Colonic mucosa (tissue), 4 donors: Measurements from ENCODE around the gene SPDYE4. TPM values are rescaled to one million over a fixed set of nuclear protein-coding genes. Genes with fewer than 3 reads are reported as not detected.

Source experiments
- DNase-seq: peaks from one replicate; pipeline ENCODE4 v3.0.0-alpha.2; 2020
- H3K27ac ChIP-seq: fragments of 200-600 bp; one replicate; pipeline ENCODE4 v1.8.0; 2021
- H3K27me3 ChIP-seq: fragments of 200-600 bp; one replicate; pipeline ENCODE4 v1.8.0; 2021
- H3K36me3 ChIP-seq: fragments of 200-600 bp; one replicate; pipeline ENCODE4 v1.8.0; 2021
- H3K4me1 ChIP-seq: fragments of 200-600 bp; one replicate; pipeline ENCODE4 v1.8.0; 2021; ENCODE audit warnings: mild to moderate bottlenecking
- H3K4me3 ChIP-seq: fragments of 200-600 bp; one replicate; pipeline ENCODE4 v1.8.0; 2021
- H3K9ac ChIP-seq, 2 donors: one replicate each; pipeline ENCODE4 v1.7.0; 2013; ENCODE audit warnings: control low read depth in 2 of 2, low read depth in 2 of 2, low read length in 2 of 2
- H3K9me3 ChIP-seq: fragments of 200-600 bp; one replicate; pipeline ENCODE4 v1.8.0; 2021
- intact Hi-C: fragments of 100-400 bp; cut with DNase I; formaldehyde crosslinking; loops from one replicate; pipeline ENCODE4 v1.14.1; 2022
- total RNA-seq, 2 donors: library from RNA; stranded (reverse); fragmentation: NEBNext Ultra II Directional in 1 of 2; extraction: Animal tissue kit (Norgen Biotek cat#: 25700) in 1 of 2; gene quantifications; one replicate each; pipeline ENCODE4 v1.2.1, GENCODE V29; 2021
- TF ChIP-seq, protein P1 (sequence below): fragments of 200-600 bp; IDR thresholded peaks from one replicate; pipeline ENCODE4 v1.8.0; 2022; ENCODE audit warnings: antibody characterized with exemption, mild to moderate bottlenecking
- donor health status: healthy.
- donor health status: DM: no; HTN: no; CAD: no.
- donor health status: DM: no; HTN: no; CAD: no.

The SPDYE4 gene
- total RNA-seq, 2 donors from 2014 or later: not detected

DNA sequence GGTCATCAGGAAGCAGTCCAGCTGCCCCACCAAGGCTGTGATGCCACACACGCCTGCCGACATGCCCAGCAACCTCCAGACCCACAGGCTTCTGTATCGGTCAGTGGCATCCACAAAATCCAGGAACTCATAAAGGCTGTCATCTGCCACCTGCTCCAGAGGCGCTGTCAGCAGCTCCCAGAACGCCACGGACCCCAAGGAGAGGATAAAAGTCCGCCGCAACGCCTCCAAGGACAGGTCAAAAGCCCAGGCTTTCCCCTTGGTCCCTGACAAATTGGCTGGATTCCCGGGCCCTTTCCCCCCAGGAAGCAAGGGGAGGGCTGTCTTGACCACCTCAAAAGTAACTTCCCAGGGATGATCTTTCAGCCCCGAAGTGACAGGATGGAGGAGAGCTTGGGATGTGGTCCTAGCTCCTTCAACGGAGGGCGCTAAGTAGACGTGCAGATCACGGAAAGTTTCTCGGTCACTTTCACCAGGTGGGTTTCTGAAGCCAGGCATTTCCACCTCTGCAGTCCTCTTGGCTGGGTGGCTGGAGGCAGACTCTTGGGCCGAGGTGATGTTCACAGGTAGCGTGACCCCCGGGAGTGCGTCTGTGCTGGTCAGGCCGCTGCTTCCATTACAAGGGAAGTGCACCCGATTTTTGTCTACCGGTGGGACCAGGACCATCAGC lies 40.0 kb upstream of the SPDYE4 start:
- TF ChIP-seq, protein P1, sequence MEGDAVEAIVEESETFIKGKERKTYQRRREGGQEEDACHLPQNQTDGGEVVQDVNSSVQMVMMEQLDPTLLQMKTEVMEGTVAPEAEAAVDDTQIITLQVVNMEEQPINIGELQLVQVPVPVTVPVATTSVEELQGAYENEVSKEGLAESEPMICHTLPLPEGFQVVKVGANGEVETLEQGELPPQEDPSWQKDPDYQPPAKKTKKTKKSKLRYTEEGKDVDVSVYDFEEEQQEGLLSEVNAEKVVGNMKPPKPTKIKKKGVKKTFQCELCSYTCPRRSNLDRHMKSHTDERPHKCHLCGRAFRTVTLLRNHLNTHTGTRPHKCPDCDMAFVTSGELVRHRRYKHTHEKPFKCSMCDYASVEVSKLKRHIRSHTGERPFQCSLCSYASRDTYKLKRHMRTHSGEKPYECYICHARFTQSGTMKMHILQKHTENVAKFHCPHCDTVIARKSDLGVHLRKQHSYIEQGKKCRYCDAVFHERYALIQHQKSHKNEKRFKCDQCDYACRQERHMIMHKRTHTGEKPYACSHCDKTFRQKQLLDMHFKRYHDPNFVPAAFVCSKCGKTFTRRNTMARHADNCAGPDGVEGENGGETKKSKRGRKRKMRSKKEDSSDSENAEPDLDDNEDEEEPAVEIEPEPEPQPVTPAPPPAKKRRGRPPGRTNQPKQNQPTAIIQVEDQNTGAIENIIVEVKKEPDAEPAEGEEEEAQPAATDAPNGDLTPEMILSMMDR: no peak
- Histone ChIP-seq H3K27ac (no peak overlapping the region), H3K9ac (peak overlapping the region; percentile 19 to 53), H3K27me3 (no peaks in the 10 kb centered on the region), H3K36me3 (no peaks in the 10 kb centered on the region), H3K9me3 (no peaks in the 10 kb centered on the region), H3K4me1 (no peaks in the 10 kb centered on the region), H3K4me3 (peak overlapping the region; percentile 47)
- DNase-seq: peak; percentile 17
- intact Hi-C loops: no loop called here

DNA sequence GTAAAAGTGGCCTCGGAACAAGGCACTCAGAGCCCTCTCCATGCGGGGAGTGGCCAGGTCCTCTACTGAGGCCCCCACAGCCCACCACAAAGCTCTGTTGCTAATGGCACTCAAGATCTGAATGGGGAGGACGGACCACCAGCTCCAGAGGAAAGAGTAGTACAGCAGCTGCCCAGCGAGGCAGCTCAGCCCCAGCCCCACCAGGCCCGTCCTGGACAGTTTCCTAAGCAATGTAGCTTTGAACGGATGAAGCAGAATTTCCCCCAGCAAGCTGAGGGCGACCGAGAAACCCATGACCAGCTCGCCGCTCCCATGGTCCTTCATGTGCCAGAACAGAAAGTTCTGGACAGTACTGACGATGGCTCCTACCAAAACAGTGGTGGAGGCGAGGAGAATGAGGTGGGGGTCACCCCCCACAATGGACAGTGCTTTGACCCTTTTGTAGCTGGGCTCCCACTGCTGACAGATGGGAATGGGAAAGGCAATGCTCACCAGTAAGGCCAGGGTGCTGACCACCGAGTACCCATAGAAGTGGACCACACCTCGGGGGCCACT lies 39.4 kb upstream of the SPDYE4 start:
- TF ChIP-seq, protein P1: no peak

DNA sequence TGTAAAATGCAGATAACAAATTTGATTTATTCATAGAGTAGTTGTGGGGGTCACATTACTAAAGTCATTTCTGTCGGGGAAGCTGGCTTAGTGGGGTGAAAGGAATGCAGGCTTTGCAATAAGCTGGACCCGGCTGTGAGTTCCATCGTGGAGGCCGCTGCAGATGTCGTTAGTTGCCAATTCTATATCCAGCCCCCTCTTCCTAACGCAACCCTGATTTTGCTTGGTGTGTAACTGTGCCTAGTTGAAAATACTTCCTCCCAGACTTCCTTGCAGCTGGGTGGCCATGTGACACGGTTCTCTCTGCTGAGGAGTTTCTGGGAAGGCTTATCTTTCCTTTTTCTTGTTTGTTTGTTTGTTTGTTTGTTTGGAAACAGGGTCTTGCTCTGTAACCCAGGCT lies 36.3 kb upstream of the SPDYE4 start:
- H3K4me1 ChIP-seq: no peaks in the 10 kb centered on the region
- H3K9ac ChIP-seq: no peak overlapping the region
- no peak overlapping the region for H3K4me3 ChIP-seq
- H3K27ac ChIP-seq: no peak overlapping the region
- intact Hi-C loops: no loop called here
- no peaks in the 10 kb centered on the region for H3K27me3 ChIP-seq
- H3K36me3 ChIP-seq: no peaks in the 10 kb centered on the region
- no peak for DNase-seq
- no peaks in the 10 kb centered on the region for H3K9me3 ChIP-seq
- TF ChIP-seq, protein P1: no peak

More for the DNA sequence above, 39.4 kb upstream of the SPDYE4 start:
- H3K4me1 ChIP-seq: no peaks in the 10 kb centered on the region
- no peak overlapping the region for H3K4me3 ChIP-seq
- H3K36me3 ChIP-seq: no peaks in the 10 kb centered on the region
- intact Hi-C loops: no loop called here
- no peak for DNase-seq
- no peaks in the 10 kb centered on the region for H3K9me3 ChIP-seq
- no peaks in the 10 kb centered on the region for H3K27me3 ChIP-seq
- no peak overlapping the region for H3K27ac ChIP-seq
- H3K9ac ChIP-seq: no peak overlapping the region

DNA sequence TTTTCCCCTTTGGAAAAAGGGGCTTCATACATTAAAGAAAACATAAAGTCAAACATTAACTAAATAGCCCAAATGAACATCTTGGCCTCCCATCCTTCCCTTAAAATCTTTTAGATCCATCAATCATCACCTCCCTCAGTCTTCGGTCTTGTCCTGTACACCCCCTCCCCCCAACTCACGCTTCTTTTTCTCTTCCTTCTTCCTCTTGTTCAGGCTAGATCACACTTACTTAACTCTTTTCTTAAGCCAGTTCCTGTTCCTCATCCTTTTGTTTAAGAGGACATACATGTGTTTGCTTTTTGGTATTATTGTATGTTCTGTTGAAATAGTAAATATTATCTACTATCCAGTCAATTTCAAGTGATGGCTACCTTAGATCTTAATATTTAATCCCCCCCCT lies 35.3 kb upstream of the SPDYE4 start:
- H3K4me1 ChIP-seq: no peaks in the 10 kb centered on the region
- intact Hi-C loops: no loop called here

DNA sequence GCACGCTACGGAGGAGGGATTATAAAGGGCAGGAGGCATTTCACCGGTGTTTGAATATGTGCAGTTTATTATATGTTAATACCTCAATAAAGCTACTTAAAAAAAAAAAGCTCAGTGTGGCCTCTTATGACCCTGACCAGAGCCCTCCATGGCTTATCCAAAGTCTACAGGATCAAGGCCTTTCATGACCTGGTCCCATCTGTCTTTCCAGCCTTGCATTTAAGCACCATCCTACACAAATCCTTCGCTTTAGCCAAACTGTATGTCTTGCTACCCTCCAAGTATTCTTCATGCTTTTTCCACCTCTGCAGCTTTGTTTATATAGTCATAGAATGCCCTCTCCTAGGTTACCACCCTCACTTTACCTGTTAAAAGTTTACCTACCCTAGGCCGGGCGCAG lies 34.3 kb upstream of the SPDYE4 start:
- H3K27ac ChIP-seq: no peak overlapping the region
- H3K9me3 ChIP-seq: no peaks in the 10 kb centered on the region
- H3K36me3 ChIP-seq: no peaks in the 10 kb centered on the region
- TF ChIP-seq, protein P1: no peak
- intact Hi-C loops: no loop called here
- no peak overlapping the region for H3K9ac ChIP-seq
- H3K27me3 ChIP-seq: no peaks in the 10 kb centered on the region
- H3K4me3 ChIP-seq: no peak overlapping the region
- no peak for DNase-seq
- H3K4me1 ChIP-seq: no peaks in the 10 kb centered on the region

More for the DNA sequence above, 35.3 kb upstream of the SPDYE4 start:
- Histone ChIP-seq H3K9ac (no peak overlapping the region), H3K36me3 (no peaks in the 10 kb centered on the region), H3K9me3 (no peaks in the 10 kb centered on the region), H3K27me3 (no peaks in the 10 kb centered on the region), H3K4me3 (no peak overlapping the region), H3K27ac (no peak overlapping the region)
- DNase-seq: no peak
- TF ChIP-seq, protein P1: no peak
